Measurements from ENCODE around the gene CD320.

DNA sequence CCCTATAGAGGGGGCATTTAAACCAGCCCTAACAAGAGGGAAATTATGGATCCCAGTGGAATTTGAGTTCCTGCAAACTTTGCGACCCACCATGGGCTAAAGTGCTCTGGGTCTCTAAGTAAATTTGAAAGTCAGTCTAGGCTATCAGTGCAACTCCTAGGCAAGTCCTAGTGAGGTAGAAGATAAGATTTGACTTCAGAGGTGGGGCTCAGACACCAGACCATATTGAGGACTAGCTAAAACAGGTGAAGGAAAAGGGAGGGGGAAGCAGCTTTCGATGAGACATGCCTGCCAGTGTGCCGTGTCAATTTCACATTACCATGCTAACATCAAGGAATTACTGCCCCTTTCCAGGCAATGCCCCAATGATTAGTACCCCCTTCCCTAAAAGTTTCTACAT is 38.4 kb downstream of the CD320 start:
- TF ChIP-seq POLR2AphosphoS5 (IDR thresholded peaks at IDR 0.05) (no peak), EZH2 (IDR thresholded peaks at IDR 0.05; ENCODE audit: borderline replicate concordance, insufficient read depth, low read length, poor library complexity, severe bottlenecking) (no peak)
- TF ChIP-seq, protein P1, sequence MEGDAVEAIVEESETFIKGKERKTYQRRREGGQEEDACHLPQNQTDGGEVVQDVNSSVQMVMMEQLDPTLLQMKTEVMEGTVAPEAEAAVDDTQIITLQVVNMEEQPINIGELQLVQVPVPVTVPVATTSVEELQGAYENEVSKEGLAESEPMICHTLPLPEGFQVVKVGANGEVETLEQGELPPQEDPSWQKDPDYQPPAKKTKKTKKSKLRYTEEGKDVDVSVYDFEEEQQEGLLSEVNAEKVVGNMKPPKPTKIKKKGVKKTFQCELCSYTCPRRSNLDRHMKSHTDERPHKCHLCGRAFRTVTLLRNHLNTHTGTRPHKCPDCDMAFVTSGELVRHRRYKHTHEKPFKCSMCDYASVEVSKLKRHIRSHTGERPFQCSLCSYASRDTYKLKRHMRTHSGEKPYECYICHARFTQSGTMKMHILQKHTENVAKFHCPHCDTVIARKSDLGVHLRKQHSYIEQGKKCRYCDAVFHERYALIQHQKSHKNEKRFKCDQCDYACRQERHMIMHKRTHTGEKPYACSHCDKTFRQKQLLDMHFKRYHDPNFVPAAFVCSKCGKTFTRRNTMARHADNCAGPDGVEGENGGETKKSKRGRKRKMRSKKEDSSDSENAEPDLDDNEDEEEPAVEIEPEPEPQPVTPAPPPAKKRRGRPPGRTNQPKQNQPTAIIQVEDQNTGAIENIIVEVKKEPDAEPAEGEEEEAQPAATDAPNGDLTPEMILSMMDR (IDR thresholded peaks at IDR 0.05; ENCODE audit: poor library complexity, severe bottlenecking), result no peak
